Neural crest cell (in vitro differentiated cells): ENCODE data around the gene PRKN. TPM values are rescaled to one million over a fixed set of nuclear protein-coding genes. Genes with fewer than 3 reads are reported as not detected.

Experiments
- DNase-seq: peaks from one replicate; pipeline ENCODE4 v3.0.0; 2021; ENCODE audit warnings: low read depth, mixed read lengths, low spot score
- H3K27ac Mint-ChIP-seq: one replicate; pipeline ENCODE4 v1.8.0; 2021; ENCODE audit warnings: mild to moderate bottlenecking, mixed read lengths; ENCODE audit not compliant: unreplicated experiment
- H3K27me3 Mint-ChIP-seq: 2 replicates; pipeline ENCODE4 v1.8.0; 2021; ENCODE audit warnings: low read depth, mild to moderate bottlenecking, mixed read lengths
- H3K36me3 Mint-ChIP-seq: 2 replicates; pipeline ENCODE4 v1.8.0; 2021; ENCODE audit warnings: low read depth, mild to moderate bottlenecking, mixed read lengths
- H3K4me1 Mint-ChIP-seq: 2 replicates; pipeline ENCODE4 v1.8.0; 2021; ENCODE audit warnings: mixed read lengths
- H3K4me3 Mint-ChIP-seq: one replicate; pipeline ENCODE4 v1.8.0; 2021; ENCODE audit warnings: mild to moderate bottlenecking, mixed read lengths
- H3K9me3 Mint-ChIP-seq: 2 replicates; pipeline ENCODE4 v1.8.0; 2021; ENCODE audit warnings: mixed read lengths
- CTCF ChIP-seq: fragments of 200-600 bp; sonication (generic); conservative IDR thresholded peaks from 2 replicates; pipeline ENCODE4 v1.5.0; 2021; ENCODE audit warnings: antibody characterized with exemption, mild to moderate bottlenecking
- total RNA-seq: library from RNA; stranded (reverse); gene quantifications from 2 replicates; pipeline ENCODE4 v1.2.1, GENCODE V29; 2021

Gene PRKN
- total RNA-seq, 1 donor from 2014 or later, result 3.2 TPM

GRCh38 chr6:161637658-161638057, 1089.9 kb downstream of the PRKN start:
- Mint-ChIP-seq H3K9me3 (no peaks in the 10 kb centered on the region), H3K36me3 (no peaks in the 10 kb centered on the region), H3K27ac (no peak overlapping the region), H3K4me1 (peaks cover 5% of the 10 kb centered on the region), H3K27me3 (no peaks in the 10 kb centered on the region), H3K4me3 (no peak overlapping the region)
- no peak for TF ChIP-seq CTCF
- no peak for DNase-seq

GRCh38 chr6:161636882-161637430, 1090.6 kb downstream of the PRKN start:
- TF ChIP-seq CTCF, result no peak
- Mint-ChIP-seq H3K9me3 (no peaks in the 10 kb centered on the region), H3K27me3 (no peaks in the 10 kb centered on the region), H3K4me3 (no peak overlapping the region), H3K36me3 (no peaks in the 10 kb centered on the region), H3K27ac (no peak overlapping the region), H3K4me1 (peaks cover 5% of the 10 kb centered on the region)
- no peak for DNase-seq

DNA sequence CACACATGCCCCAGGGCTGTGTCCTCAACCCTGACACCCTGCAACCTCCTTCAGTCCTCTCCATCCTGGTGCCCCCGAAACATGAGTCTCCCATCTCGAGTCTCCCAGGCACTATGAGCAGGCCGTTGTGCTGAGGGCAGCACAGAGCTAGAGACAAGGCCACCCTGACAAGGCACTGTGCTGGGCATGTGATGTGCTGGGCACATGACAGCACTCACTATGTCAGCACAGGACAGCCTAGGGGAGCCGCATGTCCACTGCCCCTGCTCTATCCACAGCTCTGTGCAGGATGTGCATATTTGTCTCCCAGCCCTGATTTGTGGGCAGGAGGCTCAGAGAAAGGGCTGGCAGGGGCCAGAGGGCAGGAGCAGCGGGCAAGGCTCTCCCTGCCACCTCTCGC, 1091.6 kb downstream of the PRKN start:
- no peak overlapping the region for H3K4me3 Mint-ChIP-seq
- no peak for TF ChIP-seq CTCF
- no peaks in the 10 kb centered on the region for H3K9me3 Mint-ChIP-seq
- DNase-seq, result no peak
- peak overlapping the region; percentile 62 for H3K27ac Mint-ChIP-seq
- peaks cover 5% of the 10 kb centered on the region for H3K4me1 Mint-ChIP-seq
- H3K27me3 Mint-ChIP-seq, result no peaks in the 10 kb centered on the region
- no peaks in the 10 kb centered on the region for H3K36me3 Mint-ChIP-seq

DNA sequence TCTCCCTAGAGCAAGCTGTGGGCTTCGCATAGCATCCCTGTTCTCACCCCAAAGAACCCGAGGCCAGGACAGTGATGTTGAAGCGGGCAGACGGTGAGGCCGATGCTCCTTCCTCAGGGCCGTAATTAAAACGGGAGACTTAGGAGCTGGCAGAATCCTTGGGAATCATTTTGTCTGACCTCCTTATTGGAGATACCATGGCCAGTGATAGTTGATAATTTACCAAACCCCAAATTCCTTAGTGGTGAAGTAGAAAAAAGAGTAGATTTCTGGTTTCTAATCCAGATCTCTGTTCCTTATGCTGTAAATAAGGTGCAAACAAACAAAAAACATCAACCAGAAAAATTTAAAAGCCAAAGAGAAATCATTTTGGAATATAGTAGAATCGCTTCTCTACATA, 1092.7 kb downstream of the PRKN start:
- H3K9me3 Mint-ChIP-seq, result no peaks in the 10 kb centered on the region
- no peak for TF ChIP-seq CTCF
- H3K27me3 Mint-ChIP-seq, result no peaks in the 10 kb centered on the region
- no peak overlapping the region for H3K4me3 Mint-ChIP-seq
- peaks cover under 1% of the 10 kb centered on the region for H3K4me1 Mint-ChIP-seq
- DNase-seq, result no peak
- no peak overlapping the region for H3K27ac Mint-ChIP-seq
- no peaks in the 10 kb centered on the region for H3K36me3 Mint-ChIP-seq

DNA sequence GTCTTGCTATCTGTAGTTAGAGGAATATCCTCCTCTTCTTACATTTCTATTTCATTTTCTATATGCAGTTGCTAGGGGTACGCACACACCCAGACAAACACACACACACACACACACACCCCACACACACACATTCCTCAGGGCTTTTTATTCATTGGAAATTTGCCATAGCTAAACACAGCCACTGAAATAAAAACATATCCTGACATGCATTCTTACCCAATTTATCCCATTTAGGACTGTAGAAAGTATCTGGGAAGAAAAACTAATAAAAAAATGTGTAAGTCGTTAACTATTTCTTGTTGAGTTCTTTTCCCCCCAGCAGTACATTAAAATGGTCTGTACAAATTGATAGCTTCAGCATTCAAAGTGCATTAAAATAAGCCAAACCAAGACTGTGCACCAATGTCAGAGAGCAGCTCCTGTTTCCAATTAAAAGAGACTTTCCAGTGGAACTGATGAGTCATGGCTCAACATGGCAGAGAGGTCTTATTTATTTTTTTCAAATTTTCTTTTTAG, 1095.8 kb downstream of the PRKN start:
- no peak for TF ChIP-seq CTCF
- Mint-ChIP-seq H3K4me3 (no peak overlapping the region), H3K36me3 (no peaks in the 10 kb centered on the region), H3K27me3 (no peaks in the 10 kb centered on the region), H3K4me1 (peaks cover 4% of the 10 kb centered on the region), H3K9me3 (no peaks in the 10 kb centered on the region), H3K27ac (no peak overlapping the region)
- no peak for DNase-seq
